Astrocyte (in vitro differentiated cells and primary cell): ENCODE measurements around the gene DENND11.

Experiments
- EZH2 ChIP-seq: IDR thresholded peaks from 2 replicates; pipeline ENCODE4 v1.6.1; 2012; ENCODE audit warnings: mild to moderate bottlenecking, low read length, inconsistent platforms; ENCODE audit not compliant: insufficient read depth
- TF ChIP-seq, protein P1 (sequence below): IDR thresholded peaks from 2 replicates; pipeline ENCODE4 v1.5.1; 2011; ENCODE audit warnings: low read depth, mild to moderate bottlenecking, inconsistent platforms, low read length, moderate library complexity; ENCODE audit not compliant: insufficient read depth

DNA sequence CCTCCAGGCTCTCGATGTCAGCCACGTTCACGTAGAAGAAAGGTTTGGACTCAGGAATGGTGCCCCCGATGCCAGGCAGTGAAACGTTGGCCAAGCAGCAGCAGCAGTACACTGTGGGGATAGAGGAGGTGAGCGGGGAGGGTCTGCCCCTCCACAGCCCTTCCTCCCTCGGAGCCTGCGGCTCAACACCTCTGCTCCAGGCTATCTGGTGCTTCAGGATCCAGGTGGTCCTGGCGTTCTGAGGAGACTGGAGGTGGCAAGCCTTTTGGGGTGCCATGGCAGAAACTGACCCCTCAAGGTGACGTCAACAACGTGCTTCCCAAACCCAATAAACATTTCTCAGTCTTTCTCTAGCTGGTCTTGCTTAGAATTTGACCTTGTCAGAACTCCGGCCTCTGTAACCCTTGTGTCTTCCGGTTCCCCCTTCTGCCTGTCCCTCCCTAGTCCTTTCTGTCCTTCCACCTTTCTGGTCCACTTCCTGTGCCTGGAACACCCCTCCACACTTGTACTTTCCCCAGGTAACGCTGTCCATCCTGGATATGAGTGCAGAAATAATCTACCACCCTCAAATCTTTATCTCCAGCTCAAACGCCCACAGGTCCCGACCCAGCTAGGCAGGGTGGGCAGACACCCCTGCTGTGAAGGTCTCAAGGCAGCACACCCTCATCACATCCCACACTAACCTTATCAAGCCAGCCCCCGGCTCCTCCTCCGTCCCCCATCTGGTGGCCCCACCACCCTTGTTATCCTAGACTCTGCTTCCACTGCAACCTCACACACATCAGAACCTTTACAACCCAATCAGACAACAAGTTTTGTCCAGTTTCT lies 36.5 kb downstream of the DENND11 start:
- TF ChIP-seq EZH2 = no peak
- TF ChIP-seq, protein P1, sequence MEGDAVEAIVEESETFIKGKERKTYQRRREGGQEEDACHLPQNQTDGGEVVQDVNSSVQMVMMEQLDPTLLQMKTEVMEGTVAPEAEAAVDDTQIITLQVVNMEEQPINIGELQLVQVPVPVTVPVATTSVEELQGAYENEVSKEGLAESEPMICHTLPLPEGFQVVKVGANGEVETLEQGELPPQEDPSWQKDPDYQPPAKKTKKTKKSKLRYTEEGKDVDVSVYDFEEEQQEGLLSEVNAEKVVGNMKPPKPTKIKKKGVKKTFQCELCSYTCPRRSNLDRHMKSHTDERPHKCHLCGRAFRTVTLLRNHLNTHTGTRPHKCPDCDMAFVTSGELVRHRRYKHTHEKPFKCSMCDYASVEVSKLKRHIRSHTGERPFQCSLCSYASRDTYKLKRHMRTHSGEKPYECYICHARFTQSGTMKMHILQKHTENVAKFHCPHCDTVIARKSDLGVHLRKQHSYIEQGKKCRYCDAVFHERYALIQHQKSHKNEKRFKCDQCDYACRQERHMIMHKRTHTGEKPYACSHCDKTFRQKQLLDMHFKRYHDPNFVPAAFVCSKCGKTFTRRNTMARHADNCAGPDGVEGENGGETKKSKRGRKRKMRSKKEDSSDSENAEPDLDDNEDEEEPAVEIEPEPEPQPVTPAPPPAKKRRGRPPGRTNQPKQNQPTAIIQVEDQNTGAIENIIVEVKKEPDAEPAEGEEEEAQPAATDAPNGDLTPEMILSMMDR = no peak
